ENCODE data around the gene SP3. TPM values are rescaled to one million over a fixed set of nuclear protein-coding genes. Genes with fewer than 3 reads are reported as not detected.

SP3 gene
- polyA plus RNA-seq, 2 of the 4 experiments (the other 2 are of a cell fraction) = 40.1 to 83.1 TPM

DNA sequence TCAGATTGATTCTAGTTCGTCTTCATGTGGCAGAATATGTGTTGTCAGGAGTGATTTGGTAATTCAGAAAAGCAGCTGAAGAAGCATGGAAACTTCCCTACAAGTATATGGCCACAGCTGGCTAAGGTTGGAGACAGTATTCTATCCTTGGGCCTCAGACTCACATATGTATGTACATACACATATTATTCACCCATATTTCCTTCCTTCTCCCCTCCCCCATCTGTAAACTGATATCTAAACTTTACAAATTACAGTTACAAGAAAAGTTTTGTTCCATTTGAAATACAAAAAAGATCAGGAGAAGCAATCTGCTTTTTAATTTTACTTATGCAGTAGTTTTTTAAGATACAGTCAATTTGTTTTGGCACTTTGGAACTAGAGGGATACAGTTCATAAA lies 3.1 kb downstream of the SP3 start (continued):
- no peak for TF ChIP-seq CBX2 (IDR thresholded peaks at IDR 0.05; ENCODE audit: borderline replicate concordance, low read depth)

DNA sequence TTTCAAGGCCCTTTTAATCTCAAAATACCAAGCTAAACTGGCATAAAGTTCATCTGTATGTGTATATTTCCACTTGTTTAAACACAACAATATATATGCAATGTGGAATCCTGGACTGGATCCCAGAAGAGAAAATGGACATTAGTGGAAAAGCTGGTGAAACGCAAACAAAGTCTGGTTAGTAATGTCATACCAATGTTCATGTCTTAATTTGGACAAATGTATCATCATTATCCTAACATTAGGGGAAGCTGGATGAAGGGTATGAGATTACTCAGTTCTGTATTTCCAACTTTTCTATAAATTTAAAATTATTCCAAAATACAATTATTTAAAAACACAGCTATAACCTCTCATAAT lies 3.8 kb downstream of the SP3 start:
- H3K27ac ChIP-seq = no peak overlapping the region
- H3K4me3 ChIP-seq = peak overlapping the region; percentile 99; the same call in 1 of the 3 replicates
- WGBS (ENCODE audit: missing lambda C conversion rate) = 96% methylated on average over 1 of the region's 1 CpG
- FAIRE-seq (no peak), ATAC-seq (no peak), DNase-seq (ENCODE audit: low read depth in 1 of 2, low spot score in 1 of 2) (no peak)
- TF ChIP-seq, protein P1, sequence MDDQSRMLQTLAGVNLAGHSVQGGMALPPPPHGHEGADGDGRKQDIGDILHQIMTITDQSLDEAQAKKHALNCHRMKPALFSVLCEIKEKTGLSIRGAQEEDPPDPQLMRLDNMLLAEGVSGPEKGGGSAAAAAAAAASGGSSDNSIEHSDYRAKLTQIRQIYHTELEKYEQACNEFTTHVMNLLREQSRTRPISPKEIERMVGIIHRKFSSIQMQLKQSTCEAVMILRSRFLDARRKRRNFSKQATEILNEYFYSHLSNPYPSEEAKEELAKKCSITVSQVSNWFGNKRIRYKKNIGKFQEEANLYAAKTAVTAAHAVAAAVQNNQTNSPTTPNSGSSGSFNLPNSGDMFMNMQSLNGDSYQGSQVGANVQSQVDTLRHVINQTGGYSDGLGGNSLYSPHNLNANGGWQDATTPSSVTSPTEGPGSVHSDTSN (IDR thresholded peaks at IDR 0.05) = no peak
- TF ChIP-seq, protein P2, sequence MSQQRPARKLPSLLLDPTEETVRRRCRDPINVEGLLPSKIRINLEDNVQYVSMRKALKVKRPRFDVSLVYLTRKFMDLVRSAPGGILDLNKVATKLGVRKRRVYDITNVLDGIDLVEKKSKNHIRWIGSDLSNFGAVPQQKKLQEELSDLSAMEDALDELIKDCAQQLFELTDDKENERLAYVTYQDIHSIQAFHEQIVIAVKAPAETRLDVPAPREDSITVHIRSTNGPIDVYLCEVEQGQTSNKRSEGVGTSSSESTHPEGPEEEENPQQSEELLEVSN (IDR thresholded peaks at IDR 0.05; ENCODE audit: borderline replicate concordance, low read depth) = no peak
- TF ChIP-seq GATA3 (IDR thresholded peaks at IDR 0.05; ENCODE audit: borderline replicate concordance) (no peak), FOXS1 (CRISPR knock-in tag; IDR thresholded peaks at IDR 0.05) (no peak), FOSL2 (IDR thresholded peaks at IDR 0.05) (no peak), FOSL2 (CRISPR knock-in tag; IDR thresholded peaks at IDR 0.05) (no peak), HDAC2 (IDR thresholded peaks at IDR 0.05) (no peak), EHMT2 (IDR thresholded peaks at IDR 0.05; ENCODE audit: low read depth) (no peak), HOXA7 (CRISPR knock-in tag; IDR thresholded peaks at IDR 0.05) (no peak), SMC3 (IDR thresholded peaks at IDR 0.05) (no peak), ZC3H11A (IDR thresholded peaks at IDR 0.05) (no peak), NFE2L2 (conservative IDR thresholded peaks at IDR 0.05; ENCODE audit: low read length) (no peak), RCOR1 (IDR thresholded peaks at IDR 0.05; ENCODE audit: low read depth, low read length) (no peak), CEBPB (IDR thresholded peaks at IDR 0.05) (no peak), ZFP36 (IDR thresholded peaks at IDR 0.05; ENCODE audit: borderline replicate concordance, partially characterized antibody) (no peak)
- TF ChIP-seq, protein P3, sequence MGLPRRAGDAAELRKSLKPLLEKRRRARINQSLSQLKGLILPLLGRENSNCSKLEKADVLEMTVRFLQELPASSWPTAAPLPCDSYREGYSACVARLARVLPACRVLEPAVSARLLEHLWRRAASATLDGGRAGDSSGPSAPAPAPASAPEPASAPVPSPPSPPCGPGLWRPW (IDR thresholded peaks at IDR 0.05) = no peak
- H3K4me2 ChIP-seq = peak overlapping the region; percentile 87
- H3K9me3 ChIP-seq = peaks cover 7% of the 10 kb centered on the region; the same call in 1 of the 3 replicates
- CTCF ChIA-PET = interaction anchor here (0.6 to 2.3 kb wide), 3 partner anchors 91 to 390 kb away, joined by 3 to 7 read pairs (median 3); no protein-coding TSS in a partner anchor
- peaks cover 42% of the 10 kb centered on the region for H3K4me1 ChIP-seq
- POLR2A ChIA-PET = no interaction called here

DNA sequence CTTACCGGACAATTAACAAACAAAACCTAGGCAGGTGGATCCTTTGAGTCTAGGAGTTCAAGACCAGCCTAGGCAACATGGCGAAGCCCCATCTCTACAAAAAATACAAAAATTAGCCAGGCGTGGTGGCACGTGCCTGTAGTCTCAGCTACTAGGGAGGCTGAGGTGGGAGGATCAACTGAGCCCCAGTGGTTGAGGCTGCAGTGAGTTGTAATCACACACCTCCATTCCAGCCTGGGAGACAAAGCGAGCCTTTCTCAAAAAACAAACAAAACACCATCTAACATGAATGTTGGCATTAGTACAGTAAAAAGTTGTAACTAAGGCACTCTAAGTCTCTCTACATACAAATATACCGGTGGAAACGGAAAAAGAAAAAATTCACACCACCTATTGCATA lies 5.3 kb downstream of the SP3 start:
- FAIRE-seq = no peak
- CTCF ChIA-PET = no interaction called here
- TF ChIP-seq, protein P4, sequence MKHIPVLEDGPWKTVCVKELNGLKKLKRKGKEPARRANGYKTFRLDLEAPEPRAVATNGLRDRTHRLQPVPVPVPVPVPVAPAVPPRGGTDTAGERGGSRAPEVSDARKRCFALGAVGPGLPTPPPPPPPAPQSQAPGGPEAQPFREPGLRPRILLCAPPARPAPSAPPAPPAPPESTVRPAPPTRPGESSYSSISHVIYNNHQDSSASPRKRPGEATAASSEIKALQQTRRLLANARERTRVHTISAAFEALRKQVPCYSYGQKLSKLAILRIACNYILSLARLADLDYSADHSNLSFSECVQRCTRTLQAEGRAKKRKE (CRISPR knock-in tag; IDR thresholded peaks at IDR 0.05; ENCODE audit: low read depth) = no peak
- no peak for TF ChIP-seq NPAS2 (CRISPR knock-in tag; IDR thresholded peaks at IDR 0.05; ENCODE audit: borderline replicate concordance)
- no peak for TF ChIP-seq TFCP2L1 (CRISPR knock-in tag; IDR thresholded peaks at IDR 0.05)
- no peak for TF ChIP-seq PHF8 (IDR thresholded peaks at IDR 0.05; ENCODE audit: borderline replicate concordance, low read depth)
- no peak for TF ChIP-seq BHLHE40 (IDR thresholded peaks at IDR 0.05; ENCODE audit: low read depth, low read length)
- TF ChIP-seq MAFK (IDR thresholded peaks at IDR 0.05; ENCODE audit: partially characterized antibody) = no peak
- TF ChIP-seq RARB (CRISPR knock-in tag; IDR thresholded peaks at IDR 0.05) = no peak
- TF ChIP-seq ZSCAN20 (CRISPR knock-in tag; IDR thresholded peaks at IDR 0.05) = no peak

More for the DNA sequence above, 5.3 kb downstream of the SP3 start:
- WGBS (ENCODE audit: missing lambda C conversion rate) = 94% methylated on average over 7 of the region's 7 CpGs
- H3K4me2 ChIP-seq = no peak overlapping the region
- H3K4me1 ChIP-seq = peaks cover 43% of the 10 kb centered on the region
- DNase-seq (ENCODE audit: low read depth in 1 of 2, low spot score in 1 of 2) (no peak), ATAC-seq (no peak)
- H3K27ac ChIP-seq = no peak overlapping the region
- no peak overlapping the region for H3K4me3 ChIP-seq
- H3K9me3 ChIP-seq = peaks cover 7% of the 10 kb centered on the region; the same call in 1 of the 3 replicates
- POLR2A ChIA-PET = no interaction called here
